Astrocyte (in vitro differentiated cells and primary cell): ENCODE data around the gene UNG.

Experiments used
- CTCF ChIP-seq: IDR thresholded peaks from 2 replicates; pipeline ENCODE4 v1.5.1; 2011; ENCODE audit warnings: low read depth, mild to moderate bottlenecking, inconsistent platforms, low read length, moderate library complexity; ENCODE audit not compliant: insufficient read depth
- EZH2 ChIP-seq: IDR thresholded peaks from 2 replicates; pipeline ENCODE4 v1.6.1; 2012; ENCODE audit warnings: mild to moderate bottlenecking, low read length, inconsistent platforms; ENCODE audit not compliant: insufficient read depth

DNA sequence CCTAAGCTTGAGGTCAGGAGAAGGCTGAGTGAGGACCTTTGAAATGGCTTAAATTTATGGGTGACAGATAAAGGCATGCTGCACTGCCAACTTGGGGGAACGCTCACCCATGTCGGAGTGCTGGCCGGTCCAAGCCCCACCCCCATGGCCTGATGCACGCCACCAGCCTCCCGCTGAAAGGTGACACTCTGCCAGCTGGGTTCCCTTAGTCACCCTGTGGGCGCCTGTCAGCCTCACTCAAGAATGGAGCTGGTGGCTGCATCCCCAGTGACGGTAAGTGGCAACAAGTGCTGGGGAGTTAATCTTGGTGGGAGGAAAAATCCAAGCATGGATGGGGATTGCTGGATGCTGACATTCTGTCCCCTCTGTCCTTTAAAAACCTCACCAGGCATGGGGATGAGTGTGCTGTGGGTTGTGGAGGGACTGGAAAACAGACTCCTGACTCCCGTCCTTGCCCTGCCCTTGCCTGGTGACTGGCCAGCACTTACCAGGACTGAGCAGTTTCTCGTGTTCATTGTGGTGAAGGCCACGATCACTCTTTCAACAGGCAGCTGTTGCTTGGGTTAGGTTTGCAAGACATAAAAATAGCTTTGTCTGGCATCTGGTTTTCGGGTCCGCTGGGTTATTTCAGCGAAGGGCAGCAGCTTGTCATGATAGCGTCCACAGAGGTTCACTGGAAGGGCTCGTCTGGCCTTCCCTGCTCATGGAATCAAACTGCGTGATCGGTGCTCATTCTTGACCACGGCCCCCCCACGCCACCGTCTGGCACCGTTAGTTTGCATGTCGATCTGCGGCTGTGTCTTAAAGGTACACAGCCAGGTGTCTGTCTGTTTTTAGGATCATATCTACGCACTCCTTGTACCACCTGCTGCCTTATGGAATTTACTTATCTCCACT, 34.0 kb downstream of the UNG start:
- TF ChIP-seq CTCF (no peak), EZH2 (no peak)
